Measurements from ENCODE around the gene AIF1. TPM values are rescaled to one million over a fixed set of nuclear protein-coding genes. Genes with fewer than 3 reads are reported as not detected.
A peak's percentile ranks its signal among the peaks of the same experiment; 100 is the strongest.

AIF1 gene
- total and polyA plus RNA-seq, 9 donors = 4.5 to 82.4 (median 13.3) TPM

DNA sequence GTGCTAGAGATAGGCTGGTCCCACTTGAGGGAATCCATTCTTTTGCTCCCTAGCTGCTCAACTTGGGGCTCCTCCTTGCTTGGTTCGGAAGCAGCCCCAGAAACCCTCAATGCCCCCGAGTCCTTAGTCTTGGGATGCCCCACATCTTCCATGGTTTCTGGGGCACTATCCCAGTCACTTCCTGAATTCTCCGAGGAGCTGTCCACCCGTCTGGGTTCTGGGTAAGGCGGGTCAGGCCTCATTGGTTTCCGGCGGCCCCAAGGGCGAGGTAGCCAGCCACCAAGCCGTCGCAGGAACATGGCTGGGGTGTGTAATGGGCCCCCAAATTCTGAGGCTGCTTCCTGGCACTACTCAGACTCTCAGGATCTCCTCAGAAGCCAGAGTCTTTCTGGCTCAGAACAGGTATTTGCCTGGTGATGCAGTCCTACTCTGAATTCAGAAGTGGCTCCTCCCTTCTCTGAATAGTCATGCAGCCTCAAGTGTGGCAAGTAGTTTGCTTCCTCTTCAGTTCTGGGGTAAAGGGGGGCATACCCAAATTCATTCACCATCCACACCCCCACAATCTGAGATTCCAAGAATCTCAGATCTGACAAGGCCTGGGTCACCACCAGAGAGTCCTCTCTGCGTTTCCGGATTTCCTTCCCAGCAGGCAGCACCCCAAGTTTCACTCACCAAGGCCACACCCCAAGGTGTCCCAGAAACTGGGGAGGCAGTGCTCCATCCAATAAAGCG is 44.8 kb downstream of the AIF1 start:
- Histone ChIP-seq H3K27ac (peak overlapping the region; percentile 27 to 55), H3K4me1 (ENCODE audit: insufficient read depth) (peaks cover 25% of the 10 kb centered on the region), H3K9me3 (no peaks in the 10 kb centered on the region), H3K36me3 (no peaks in the 10 kb centered on the region), H3K4me3 (peak overlapping the region; percentile 86), H3K27me3 (no peaks in the 10 kb centered on the region)
- 8 to 14% (median 8%) methylated on average over 13 of the region's 13 CpGs for WGBS, 3 donors
- TF ChIP-seq CTCF (IDR thresholded peaks at IDR 0.05) = no peak
- TF ChIP-seq POLR2A (IDR thresholded peaks at IDR 0.05) = no peak
- no peak for TF ChIP-seq EP300 (IDR thresholded peaks at IDR 0.05)
- intact Hi-C loops (cut with DNase I) = no loop called here
- no peak for DNase-seq

DNA sequence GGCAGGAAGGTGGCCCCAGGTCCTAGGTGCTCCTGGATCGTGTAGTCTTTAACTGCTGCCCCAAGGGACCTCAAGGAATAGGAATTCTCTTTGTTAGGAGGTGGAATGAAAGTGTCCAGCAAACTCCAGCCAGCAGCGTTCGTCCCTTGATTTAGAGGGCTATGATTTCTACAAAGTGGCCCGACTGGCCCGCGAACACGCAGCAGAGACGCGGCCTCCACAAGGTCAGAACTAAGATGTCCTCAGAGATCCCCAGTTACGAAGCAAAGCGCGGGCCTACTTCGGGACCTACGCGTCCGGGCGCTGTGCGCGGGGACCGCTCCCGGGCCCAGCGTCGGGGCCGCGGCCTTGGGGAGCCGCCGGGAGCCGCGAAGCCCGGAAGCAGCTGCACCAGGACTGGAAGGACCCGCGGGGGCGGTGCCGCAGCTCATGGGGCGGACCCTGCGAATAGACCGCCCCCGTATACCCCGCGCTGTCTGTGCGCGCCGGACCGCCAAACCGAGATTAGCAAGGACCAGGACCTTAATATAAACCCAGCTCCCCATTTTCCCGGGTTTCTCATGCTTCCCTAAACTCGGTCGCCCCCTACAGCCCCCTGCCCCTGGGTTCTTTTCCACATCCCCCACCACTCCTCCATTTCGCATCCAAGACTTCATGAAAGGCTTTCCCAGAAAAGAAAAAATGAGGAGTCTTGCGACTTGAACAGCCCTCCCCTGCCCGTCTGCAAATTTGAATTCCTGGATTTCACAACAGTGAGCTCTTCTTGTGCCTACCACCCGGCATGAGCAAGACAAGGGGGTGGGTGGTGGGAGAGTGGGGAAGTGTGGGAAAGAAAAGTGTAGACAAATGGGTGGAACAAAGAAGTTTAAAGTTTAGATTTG is 45.6 kb downstream of the AIF1 start, which contains the start of gene C6orf47:
Gene C6orf47 (minus strand): TSS at position 398 of the 881 bp plus-strand sequence. CDS start 831 bp downstream, outside the sequence.
- DNase-seq = peak; percentile 88 to 93 (median 88)
- no peaks in the 10 kb centered on the region for H3K27me3 ChIP-seq
- no peaks in the 10 kb centered on the region for H3K9me3 ChIP-seq
- H3K4me3 ChIP-seq = peak within 1 kb of the TSS; percentile 86
- H3K36me3 ChIP-seq = no peaks in the 10 kb centered on the region
- intact Hi-C loops (cut with DNase I) = no loop called here
- H3K4me1 ChIP-seq (ENCODE audit: insufficient read depth) = peaks cover 25% of the 10 kb centered on the region
- peak within 1 kb of the TSS; percentile 27 to 55 for H3K27ac ChIP-seq
- 0 to 1% (median 0%) methylated on average over 51 to 52 of the region's 52 CpGs for WGBS, 3 donors
- TF ChIP-seq EP300 (IDR thresholded peaks at IDR 0.05) (no peak), CTCF (IDR thresholded peaks at IDR 0.05) (no peak), POLR2A (IDR thresholded peaks at IDR 0.05) (peak; percentile 86)

- H3K36me3 ChIP-seq = no peaks in the 10 kb centered on the region
- peak overlapping the region in 1 of 2 donors; percentile 27 for H3K27ac ChIP-seq
- DNase-seq = no peak
- intact Hi-C loops (cut with DNase I) = no loop called here
- H3K4me1 ChIP-seq (ENCODE audit: insufficient read depth) = peaks cover 25% of the 10 kb centered on the region
- H3K27me3 ChIP-seq = no peaks in the 10 kb centered on the region
- TF ChIP-seq POLR2A (IDR thresholded peaks at IDR 0.05) (no peak), CTCF (IDR thresholded peaks at IDR 0.05) (no peak), EP300 (IDR thresholded peaks at IDR 0.05) (no peak)
- no peak overlapping the region for H3K4me3 ChIP-seq
- H3K9me3 ChIP-seq = no peaks in the 10 kb centered on the region
- WGBS, 3 donors = 62 to 69% (median 63%) methylated on average over 12 of the region's 12 CpGs
Measured at GRCh38 chr6:31661262-31662123, 46.5 kb downstream of the AIF1 start.
